Subcutaneous abdominal adipose tissue (tissue), 5 donors: ENCODE measurements around the gene SLC25A25.

Experiments used
- H3K27ac ChIP-seq: one replicate; pipeline ENCODE4 v1.7.0; 2013; ENCODE audit warnings: low read depth, mild to moderate bottlenecking, inconsistent platforms, low read length, moderate library complexity
- H3K27me3 ChIP-seq, 5 donors: one replicate each; pipeline ENCODE4 v1.7.0; 2013; ENCODE audit warnings: low read length in 5 of 5, inconsistent platforms in 1 of 5; ENCODE audit not compliant: control insufficient read depth in 5 of 5, insufficient read depth in 4 of 5
- H3K36me3 ChIP-seq, 5 donors: one replicate each; pipeline ENCODE4 v1.7.0; 2013; ENCODE audit warnings: low read length in 5 of 5; ENCODE audit not compliant: control insufficient read depth in 5 of 5, insufficient read depth in 5 of 5
- H3K4me1 ChIP-seq, 5 donors: one replicate each; pipeline ENCODE4 v1.7.0; 2013; ENCODE audit warnings: low read length in 5 of 5, mild to moderate bottlenecking in 3 of 5, moderate library complexity in 1 of 5; ENCODE audit not compliant: control insufficient read depth in 5 of 5, insufficient read depth in 5 of 5
- H3K4me3 ChIP-seq, 5 donors: one replicate each; pipeline ENCODE4 v1.7.0; 2013; ENCODE audit warnings: low read length in 5 of 5, low read depth in 1 of 5
- H3K9ac ChIP-seq, 5 donors: one replicate each; pipeline ENCODE4 v1.7.0; 2013; ENCODE audit warnings: low read length in 5 of 5, mild to moderate bottlenecking in 4 of 5, moderate library complexity in 3 of 5
- H3K9me3 ChIP-seq, 5 donors: one replicate each; pipeline ENCODE4 v1.7.0; 2013; ENCODE audit warnings: low read length in 5 of 5; ENCODE audit not compliant: control insufficient read depth in 5 of 5
- donor health status: healthy.
- donor health status: healthy.
- donor health status: healthy.
- donor health status: healthy.
- donor health status: healthy.

Gene SLC25A25

GRCh38 chr9:128143525-128144238 lies 75.7 kb downstream of the SLC25A25 start:
- H3K27me3 ChIP-seq, result peaks cover 0 to 6% (median 0%) of the 10 kb centered on the region in 5 donors
- no peak overlapping the region for H3K4me3 ChIP-seq
- H3K36me3 ChIP-seq, result no peaks in the 10 kb centered on the region
- peaks cover 0 to 16% (median 0%) of the 10 kb centered on the region in 5 donors for H3K4me1 ChIP-seq
- H3K9ac ChIP-seq, result no peak overlapping the region
- H3K9me3 ChIP-seq, result no peaks in the 10 kb centered on the region
- no peak overlapping the region for H3K27ac ChIP-seq

DNA sequence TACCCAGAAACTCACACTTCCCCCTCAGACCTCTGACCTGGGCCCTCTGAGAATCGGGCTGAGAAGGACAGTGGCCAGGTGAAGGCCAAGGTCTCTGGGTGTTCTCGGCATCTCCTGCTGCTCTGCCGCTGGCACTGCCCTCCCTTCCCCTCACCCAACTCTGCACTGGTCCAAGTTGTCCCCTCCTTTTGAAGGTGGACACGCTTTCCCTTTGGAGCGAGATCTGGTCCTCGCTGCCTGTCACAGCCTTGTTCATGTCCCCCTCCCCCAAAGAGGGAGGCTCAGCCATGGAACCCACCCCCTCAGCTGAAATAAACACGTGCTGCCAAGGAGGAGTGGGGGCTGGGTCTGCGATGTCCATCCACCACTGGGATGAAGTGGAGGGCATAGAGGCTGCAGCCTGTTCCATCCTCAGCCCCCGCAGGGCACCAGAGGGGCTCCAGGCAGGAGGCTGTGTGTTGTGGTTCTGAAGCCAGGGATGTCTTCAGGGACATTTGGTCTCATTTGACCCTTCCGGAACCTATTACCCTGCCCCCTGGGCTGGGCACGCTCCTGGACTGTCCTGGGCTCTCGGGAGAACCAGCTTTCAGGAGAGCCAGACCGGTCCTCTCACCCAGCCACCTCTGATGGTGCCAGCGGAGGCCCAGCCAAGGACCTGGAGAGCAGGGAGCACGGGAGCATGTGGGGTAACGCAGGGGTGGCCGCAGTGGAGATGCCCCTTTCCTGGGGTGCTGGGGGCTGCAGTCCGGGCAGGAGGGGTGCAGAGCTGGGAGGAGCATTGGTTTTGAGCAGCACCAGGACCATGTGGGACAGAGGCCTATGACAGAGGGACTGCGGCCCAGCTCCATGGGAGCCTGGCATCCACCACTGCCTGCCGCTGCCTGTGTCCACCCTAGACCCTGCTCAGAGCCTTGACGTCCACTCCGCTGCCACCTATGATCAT lies 76.5 kb downstream of the SLC25A25 start:
- H3K27ac ChIP-seq, result no peak overlapping the region

DNA sequence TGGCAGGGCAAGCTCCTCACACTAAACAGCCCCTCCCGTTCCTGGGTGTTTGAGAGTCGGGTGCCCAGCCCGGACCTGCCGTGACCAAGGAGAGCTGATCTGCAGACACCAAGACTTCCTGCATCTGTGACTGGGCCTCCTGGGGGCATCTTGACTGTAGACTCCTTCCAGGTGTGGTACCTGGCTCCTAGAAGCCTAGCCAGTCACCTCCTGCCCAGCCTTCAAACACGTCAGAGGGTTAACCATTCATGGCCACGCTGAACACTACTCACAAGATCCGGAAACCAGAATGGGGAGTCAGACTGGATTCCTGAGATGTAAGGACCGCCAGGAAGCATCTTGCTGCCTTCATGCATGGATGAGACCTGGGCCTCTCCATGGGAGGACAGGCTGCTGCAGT lies 77.5 kb downstream of the SLC25A25 start:
- H3K4me1 ChIP-seq, result peaks cover 0 to 16% (median 0%) of the 10 kb centered on the region in 5 donors
- no peak overlapping the region for H3K4me3 ChIP-seq
- no peak overlapping the region for H3K27ac ChIP-seq
- peaks cover 0 to 1% (median 0%) of the 10 kb centered on the region in 5 donors for H3K27me3 ChIP-seq
- H3K36me3 ChIP-seq, result no peaks in the 10 kb centered on the region
- H3K9ac ChIP-seq, result no peak overlapping the region
- H3K9me3 ChIP-seq, result no peaks in the 10 kb centered on the region

More for the DNA sequence above, 76.5 kb downstream of the SLC25A25 start:
- Histone ChIP-seq H3K4me3 (no peak overlapping the region), H3K27me3 (peaks cover 0 to 6% (median 0%) of the 10 kb centered on the region in 5 donors), H3K9ac (no peak overlapping the region), H3K4me1 (peaks cover 0 to 16% (median 0%) of the 10 kb centered on the region in 5 donors), H3K9me3 (no peaks in the 10 kb centered on the region), H3K36me3 (no peaks in the 10 kb centered on the region)

- peaks cover 0 to 4% (median 0%) of the 10 kb centered on the region in 5 donors for H3K27me3 ChIP-seq
- H3K27ac ChIP-seq, result no peak overlapping the region
- no peak overlapping the region for H3K4me3 ChIP-seq
- no peaks in the 10 kb centered on the region for H3K9me3 ChIP-seq
- peaks cover 0 to 16% (median 0%) of the 10 kb centered on the region in 5 donors for H3K4me1 ChIP-seq
- no peaks in the 10 kb centered on the region for H3K36me3 ChIP-seq
- no peak overlapping the region for H3K9ac ChIP-seq
Measured at GRCh38 chr9:128145951-128146351, 77.9 kb downstream of the SLC25A25 start.

DNA sequence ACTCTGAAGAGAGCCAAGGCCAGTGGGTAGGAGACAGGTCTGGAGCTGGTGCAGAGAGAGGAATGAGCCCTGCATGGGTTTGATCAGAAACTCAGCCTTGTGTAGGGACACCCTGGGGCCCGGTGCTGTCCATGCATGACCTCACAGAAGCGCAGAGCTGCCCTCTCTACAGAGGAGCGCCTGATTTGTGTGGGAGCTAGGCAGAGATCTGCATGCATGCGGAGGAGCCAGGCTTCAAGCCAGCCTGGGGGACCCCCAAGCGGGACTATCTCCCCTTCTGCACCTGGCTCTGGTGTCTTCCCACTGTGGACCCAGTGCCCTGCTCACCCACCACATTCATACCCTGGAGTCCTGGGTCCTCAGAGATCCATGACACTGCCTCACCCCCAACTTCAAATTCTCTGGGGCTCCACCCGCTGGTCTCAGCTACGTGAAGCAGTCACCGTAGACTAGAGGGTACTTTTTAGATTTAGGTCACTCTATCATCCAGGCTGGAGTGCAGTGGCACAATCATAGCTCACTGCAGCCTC lies 78.6 kb downstream of the SLC25A25 start:
- H3K9ac ChIP-seq, result no peak overlapping the region
- no peak overlapping the region for H3K4me3 ChIP-seq
- peaks cover 0 to 4% (median 0%) of the 10 kb centered on the region in 5 donors for H3K27me3 ChIP-seq
- no peaks in the 10 kb centered on the region for H3K9me3 ChIP-seq
- no peaks in the 10 kb centered on the region for H3K36me3 ChIP-seq
- peaks cover 0 to 16% (median 0%) of the 10 kb centered on the region in 5 donors for H3K4me1 ChIP-seq
- no peak overlapping the region for H3K27ac ChIP-seq

DNA sequence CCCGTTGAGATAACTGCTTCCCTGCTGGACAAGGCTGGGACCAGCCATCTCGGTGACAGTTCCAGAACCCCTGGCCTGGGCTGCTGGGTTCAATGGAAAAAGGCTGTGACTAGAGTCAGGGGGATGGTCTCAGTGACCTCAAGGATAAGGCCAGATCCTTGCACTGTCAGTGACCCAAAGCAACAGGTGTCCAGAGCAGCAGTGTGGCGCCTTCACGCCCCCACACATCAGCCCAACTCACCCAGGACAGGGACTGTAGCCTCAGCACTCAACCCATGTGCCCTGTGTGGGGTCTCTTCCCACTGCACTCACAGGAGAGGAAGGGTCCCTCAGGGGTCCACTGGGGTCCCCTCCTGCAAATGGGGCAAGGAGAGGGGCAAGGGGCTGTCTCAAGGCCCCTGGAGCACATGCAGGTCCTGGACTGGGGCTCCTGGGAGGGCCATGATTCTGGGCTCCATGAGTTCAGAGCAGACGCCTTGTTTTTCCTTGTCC lies 80.5 kb downstream of the SLC25A25 start:
- H3K27ac ChIP-seq, result no peak overlapping the region
- no peak overlapping the region for H3K9ac ChIP-seq
- H3K27me3 ChIP-seq, result peaks cover 0 to 4% (median 0%) of the 10 kb centered on the region in 5 donors
- no peak overlapping the region for H3K4me3 ChIP-seq
- no peaks in the 10 kb centered on the region for H3K36me3 ChIP-seq
- H3K9me3 ChIP-seq, result no peaks in the 10 kb centered on the region
- peaks cover 0 to 7% (median 0%) of the 10 kb centered on the region in 5 donors for H3K4me1 ChIP-seq

DNA sequence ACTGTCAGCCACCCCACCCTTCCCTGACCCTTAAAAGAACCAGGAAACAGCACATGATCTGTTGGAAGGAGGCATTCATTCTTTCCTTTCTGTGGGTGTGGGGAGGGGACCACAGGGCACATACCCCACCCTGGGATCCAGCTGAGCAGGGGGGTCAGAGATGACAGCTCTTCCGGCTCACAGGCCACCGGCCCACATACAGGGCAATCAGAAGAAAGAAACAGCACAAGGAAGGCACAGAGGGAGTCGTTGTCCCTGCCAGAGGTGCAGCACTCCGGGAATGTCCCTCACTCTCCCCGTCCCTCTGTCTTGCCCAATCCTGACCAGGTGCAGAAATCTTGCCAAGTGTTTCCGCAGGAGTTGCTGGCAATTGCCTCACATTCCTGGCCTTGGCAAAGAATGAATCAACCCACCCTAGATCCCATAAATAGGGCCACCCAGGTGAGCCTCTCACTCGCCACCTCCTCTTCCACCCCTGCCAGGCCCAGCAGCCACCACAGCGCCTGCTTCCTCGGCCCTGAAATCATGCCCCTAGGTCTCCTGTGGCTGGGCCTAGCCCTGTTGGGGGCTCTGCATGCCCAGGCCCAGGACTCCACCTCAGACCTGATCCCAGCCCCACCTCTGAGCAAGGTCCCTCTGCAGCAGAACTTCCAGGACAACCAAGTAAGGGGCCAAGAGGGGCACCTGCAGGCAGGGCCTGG lies 81.1 kb downstream of the SLC25A25 start, which contains the start of gene LCN2:
LCN2 (plus strand) TSS at position 453 of the 701 bp plus-strand sequence; CDS start at position 526, 73 bp downstream.
- Histone ChIP-seq H3K4me3 (no peak within 1 kb of the TSS), H3K9ac (no peak within 1 kb of the TSS), H3K27ac (no peak within 1 kb of the TSS), H3K9me3 (no peaks in the 10 kb centered on the region), H3K4me1 (peaks cover 0 to 1% (median 0%) of the 10 kb centered on the region in 5 donors), H3K36me3 (no peaks in the 10 kb centered on the region), H3K27me3 (peaks cover 0 to 4% (median 0%) of the 10 kb centered on the region in 5 donors)

GRCh38 chr9:128149951-128150593 lies 82.0 kb downstream of the SLC25A25 start:
- H3K4me3 ChIP-seq, result no peak overlapping the region
- H3K27me3 ChIP-seq, result peaks cover 0 to 4% (median 0%) of the 10 kb centered on the region in 5 donors
- no peak overlapping the region for H3K27ac ChIP-seq
- H3K9me3 ChIP-seq, result no peaks in the 10 kb centered on the region
- H3K36me3 ChIP-seq, result no peaks in the 10 kb centered on the region
- H3K9ac ChIP-seq, result no peak overlapping the region
- no peaks in the 10 kb centered on the region for H3K4me1 ChIP-seq
